ENCODE measurements around the gene GAPVD1.
"Not testable (repeated sequence)": the region's sequence is repeated elsewhere in the genome, so short reads cannot be mapped to it uniquely, and the experiment has no call there.

The GAPVD1 gene

GRCh38 chr9:125312411-125312810 lies 50.8 kb downstream of the GAPVD1 start:
- no peak overlapping the region for H3K4me3 ChIP-seq (ENCODE audit: low read length in 2 of 2)
- H3K4me1 ChIP-seq (ENCODE audit: control insufficient read depth, insufficient read depth, low read length) = no peaks in the 10 kb centered on the region
- peaks cover 21 to 27% of the 10 kb centered on the region in 2 donors for H3K36me3 ChIP-seq (ENCODE audit: control insufficient read depth in 2 of 2, insufficient read depth in 2 of 2, low read length in 2 of 2)
- no peaks in the 10 kb centered on the region for H3K9me3 ChIP-seq (ENCODE audit: control insufficient read depth in 2 of 2, low read length in 2 of 2)
- H3K27ac ChIP-seq (ENCODE audit: low read length) = no peak overlapping the region
- H3K27me3 ChIP-seq (ENCODE audit: control insufficient read depth in 1 of 2, insufficient read depth in 2 of 2, low read length in 2 of 2) = no peaks in the 10 kb centered on the region
- no peak overlapping the region for H3K9ac ChIP-seq (ENCODE audit: low read length in 2 of 2)

DNA sequence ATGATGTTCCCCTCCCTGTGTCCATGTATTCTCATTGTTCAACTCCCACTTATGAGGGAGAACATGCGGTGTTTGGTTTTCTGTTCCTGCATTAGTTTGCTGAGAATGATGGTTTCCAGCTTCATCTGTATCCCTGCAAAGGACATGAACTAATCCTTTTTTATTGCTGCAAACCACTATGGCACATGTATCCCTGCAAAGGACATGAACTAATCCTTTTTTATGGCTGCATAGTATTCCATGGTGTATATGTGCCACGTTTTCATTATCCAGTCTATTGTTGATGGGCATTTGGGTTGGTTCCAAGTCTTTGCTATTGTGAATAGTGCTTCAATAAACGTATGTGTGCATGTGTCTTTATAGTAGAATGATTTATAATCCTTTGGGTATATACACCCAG lies 54.7 kb downstream of the GAPVD1 start:
- H3K36me3 ChIP-seq (ENCODE audit: control insufficient read depth in 2 of 2, insufficient read depth in 2 of 2, low read length in 2 of 2) = peaks cover 17 to 34% of the 10 kb centered on the region in 2 donors
- not testable (repeated sequence) for H3K4me3 ChIP-seq (ENCODE audit: low read length in 2 of 2); H3K4me1 ChIP-seq (ENCODE audit: control insufficient read depth, insufficient read depth, low read length); H3K9me3 ChIP-seq (ENCODE audit: control insufficient read depth in 2 of 2, low read length in 2 of 2); H3K27ac ChIP-seq (ENCODE audit: low read length); H3K27me3 ChIP-seq (ENCODE audit: control insufficient read depth in 1 of 2, insufficient read depth in 2 of 2, low read length in 2 of 2); H3K9ac ChIP-seq (ENCODE audit: low read length in 2 of 2)

- Histone ChIP-seq H3K27ac (ENCODE audit: low read length) (no peak overlapping the region), H3K36me3 (ENCODE audit: control insufficient read depth in 2 of 2, insufficient read depth in 2 of 2, low read length in 2 of 2) (peaks cover 12 to 31% of the 10 kb centered on the region in 2 donors), H3K4me3 (ENCODE audit: low read length in 2 of 2) (no peak overlapping the region), H3K9ac (ENCODE audit: low read length in 2 of 2) (no peak overlapping the region), H3K9me3 (ENCODE audit: control insufficient read depth in 2 of 2, low read length in 2 of 2) (no peaks in the 10 kb centered on the region), H3K27me3 (ENCODE audit: control insufficient read depth in 1 of 2, insufficient read depth in 2 of 2, low read length in 2 of 2) (no peaks in the 10 kb centered on the region), H3K4me1 (ENCODE audit: control insufficient read depth, insufficient read depth, low read length) (no peaks in the 10 kb centered on the region)
Measured at GRCh38 chr9:125317704-125318103, 56.1 kb downstream of the GAPVD1 start.

DNA sequence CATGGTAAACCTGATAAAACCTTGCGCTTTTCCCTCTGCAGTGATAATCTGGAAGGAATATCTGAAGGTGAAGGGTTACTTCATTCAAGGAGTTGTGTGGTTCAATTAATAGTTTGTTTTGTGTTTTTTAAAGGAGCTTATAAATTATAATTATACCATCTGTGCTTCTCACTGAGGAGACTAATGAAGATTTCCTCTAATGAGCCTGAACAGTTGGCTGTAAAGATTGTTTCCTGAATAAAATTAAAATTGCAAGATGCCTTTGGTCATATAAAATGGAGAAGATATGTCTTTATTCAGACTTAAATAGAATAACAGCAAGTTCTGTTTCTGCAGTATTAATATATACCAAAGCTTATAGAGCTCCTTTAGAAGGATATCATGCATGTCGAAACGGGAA lies 59.9 kb downstream of the GAPVD1 start:
- Histone ChIP-seq H3K27me3 (ENCODE audit: control insufficient read depth in 1 of 2, insufficient read depth in 2 of 2, low read length in 2 of 2) (no peaks in the 10 kb centered on the region), H3K9me3 (ENCODE audit: control insufficient read depth in 2 of 2, low read length in 2 of 2) (no peaks in the 10 kb centered on the region), H3K36me3 (ENCODE audit: control insufficient read depth in 2 of 2, insufficient read depth in 2 of 2, low read length in 2 of 2) (peaks cover 7 to 19% of the 10 kb centered on the region in 2 donors), H3K27ac (ENCODE audit: low read length) (no peak overlapping the region), H3K9ac (ENCODE audit: low read length in 2 of 2) (no peak overlapping the region), H3K4me3 (ENCODE audit: low read length in 2 of 2) (no peak overlapping the region), H3K4me1 (ENCODE audit: control insufficient read depth, insufficient read depth, low read length) (no peaks in the 10 kb centered on the region)

- H3K27me3 ChIP-seq (ENCODE audit: control insufficient read depth in 1 of 2, insufficient read depth in 2 of 2, low read length in 2 of 2) = no peaks in the 10 kb centered on the region
- H3K4me3 ChIP-seq (ENCODE audit: low read length in 2 of 2) = no peak overlapping the region
- no peak overlapping the region for H3K27ac ChIP-seq (ENCODE audit: low read length)
- H3K9me3 ChIP-seq (ENCODE audit: control insufficient read depth in 2 of 2, low read length in 2 of 2) = no peaks in the 10 kb centered on the region
- no peaks in the 10 kb centered on the region for H3K4me1 ChIP-seq (ENCODE audit: control insufficient read depth, insufficient read depth, low read length)
- H3K36me3 ChIP-seq (ENCODE audit: control insufficient read depth in 2 of 2, insufficient read depth in 2 of 2, low read length in 2 of 2) = peaks cover 10 to 19% of the 10 kb centered on the region in 2 donors
- no peak overlapping the region for H3K9ac ChIP-seq (ENCODE audit: low read length in 2 of 2)
Measured at GRCh38 chr9:125323615-125324014, 62.0 kb downstream of the GAPVD1 start.

DNA sequence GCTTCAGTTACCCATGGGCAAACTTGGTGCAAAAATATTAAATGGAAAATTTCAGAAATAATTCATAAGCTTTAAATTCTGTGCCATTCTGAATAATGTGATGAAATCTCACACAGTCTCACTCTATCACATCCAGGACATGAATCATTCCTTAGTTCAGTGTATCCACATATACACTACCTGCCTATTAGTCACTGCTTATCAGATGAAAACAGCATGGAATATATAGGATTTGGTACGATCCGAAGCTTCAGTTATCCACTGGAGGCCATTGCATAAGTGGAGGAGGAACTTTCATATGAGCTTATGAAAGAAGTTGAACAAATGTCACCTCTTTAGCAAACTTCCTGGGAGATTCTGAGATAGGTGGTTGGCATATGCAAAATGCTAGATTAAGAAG lies 64.2 kb downstream of the GAPVD1 start:
- H3K27me3 ChIP-seq (ENCODE audit: control insufficient read depth in 1 of 2, insufficient read depth in 2 of 2, low read length in 2 of 2) = no peaks in the 10 kb centered on the region
- H3K27ac ChIP-seq (ENCODE audit: low read length) = no peak overlapping the region
- H3K9ac ChIP-seq (ENCODE audit: low read length in 2 of 2) = no peak overlapping the region
- H3K36me3 ChIP-seq (ENCODE audit: control insufficient read depth in 2 of 2, insufficient read depth in 2 of 2, low read length in 2 of 2) = peaks cover 15 to 21% of the 10 kb centered on the region in 2 donors
- no peaks in the 10 kb centered on the region for H3K4me1 ChIP-seq (ENCODE audit: control insufficient read depth, insufficient read depth, low read length)
- no peaks in the 10 kb centered on the region for H3K9me3 ChIP-seq (ENCODE audit: control insufficient read depth in 2 of 2, low read length in 2 of 2)
- no peak overlapping the region for H3K4me3 ChIP-seq (ENCODE audit: low read length in 2 of 2)

DNA sequence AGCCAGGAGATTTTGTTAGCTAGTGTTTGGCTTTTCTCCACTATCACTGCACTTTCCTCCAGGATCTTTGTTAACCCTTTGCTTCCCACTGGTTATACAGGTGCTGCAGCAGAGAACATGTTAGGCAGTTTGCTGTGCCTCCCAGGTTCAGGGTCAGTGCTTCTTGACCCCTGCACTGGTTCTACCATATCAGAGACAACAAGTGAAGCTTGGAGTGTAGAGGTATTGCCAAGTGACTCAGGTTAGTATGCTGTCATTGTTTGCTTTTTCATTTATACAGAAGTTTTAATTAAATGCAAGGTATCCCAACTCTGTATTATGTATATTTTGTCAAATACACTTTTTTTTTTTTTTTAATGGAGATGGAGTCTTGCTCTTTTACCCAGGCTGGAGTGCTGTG lies 68.4 kb downstream of the GAPVD1 start:
- Histone ChIP-seq H3K27ac (ENCODE audit: low read length) (no peak overlapping the region), H3K9ac (ENCODE audit: low read length in 2 of 2) (no peak overlapping the region), H3K4me1 (ENCODE audit: control insufficient read depth, insufficient read depth, low read length) (no peaks in the 10 kb centered on the region), H3K4me3 (ENCODE audit: low read length in 2 of 2) (no peak overlapping the region), H3K36me3 (ENCODE audit: control insufficient read depth in 2 of 2, insufficient read depth in 2 of 2, low read length in 2 of 2) (peaks cover 27 to 37% of the 10 kb centered on the region in 2 donors), H3K27me3 (ENCODE audit: control insufficient read depth in 1 of 2, insufficient read depth in 2 of 2, low read length in 2 of 2) (no peaks in the 10 kb centered on the region), H3K9me3 (ENCODE audit: control insufficient read depth in 2 of 2, low read length in 2 of 2) (no peaks in the 10 kb centered on the region)

- H3K9ac ChIP-seq (ENCODE audit: low read length in 2 of 2) = no peak overlapping the region
- no peaks in the 10 kb centered on the region for H3K27me3 ChIP-seq (ENCODE audit: control insufficient read depth in 1 of 2, insufficient read depth in 2 of 2, low read length in 2 of 2)
- H3K9me3 ChIP-seq (ENCODE audit: control insufficient read depth in 2 of 2, low read length in 2 of 2) = no peaks in the 10 kb centered on the region
- no peaks in the 10 kb centered on the region for H3K4me1 ChIP-seq (ENCODE audit: control insufficient read depth, insufficient read depth, low read length)
- no peak overlapping the region for H3K27ac ChIP-seq (ENCODE audit: low read length)
- no peak overlapping the region for H3K4me3 ChIP-seq (ENCODE audit: low read length in 2 of 2)
- peaks cover 27 to 37% of the 10 kb centered on the region in 2 donors for H3K36me3 ChIP-seq (ENCODE audit: control insufficient read depth in 2 of 2, insufficient read depth in 2 of 2, low read length in 2 of 2)
Measured at GRCh38 chr9:125330587-125330986, 69.0 kb downstream of the GAPVD1 start.

- Histone ChIP-seq H3K9me3 (ENCODE audit: control insufficient read depth in 2 of 2, low read length in 2 of 2) (no peaks in the 10 kb centered on the region), H3K27ac (ENCODE audit: low read length) (no peak overlapping the region), H3K36me3 (ENCODE audit: control insufficient read depth in 2 of 2, insufficient read depth in 2 of 2, low read length in 2 of 2) (peaks cover 28 to 36% of the 10 kb centered on the region in 2 donors), H3K4me3 (ENCODE audit: low read length in 2 of 2) (no peak overlapping the region), H3K4me1 (ENCODE audit: control insufficient read depth, insufficient read depth, low read length) (no peaks in the 10 kb centered on the region), H3K27me3 (ENCODE audit: control insufficient read depth in 1 of 2, insufficient read depth in 2 of 2, low read length in 2 of 2) (no peaks in the 10 kb centered on the region), H3K9ac (ENCODE audit: low read length in 2 of 2) (no peak overlapping the region)
Measured at GRCh38 chr9:125332527-125332926, 70.9 kb downstream of the GAPVD1 start.

- Histone ChIP-seq H3K4me3 (ENCODE audit: low read length in 2 of 2) (no peak overlapping the region), H3K9ac (ENCODE audit: low read length in 2 of 2) (no peak overlapping the region), H3K9me3 (ENCODE audit: control insufficient read depth in 2 of 2, low read length in 2 of 2) (no peaks in the 10 kb centered on the region), H3K27me3 (ENCODE audit: control insufficient read depth in 1 of 2, insufficient read depth in 2 of 2, low read length in 2 of 2) (no peaks in the 10 kb centered on the region), H3K27ac (ENCODE audit: low read length) (no peak overlapping the region), H3K36me3 (ENCODE audit: control insufficient read depth in 2 of 2, insufficient read depth in 2 of 2, low read length in 2 of 2) (peaks cover 28 to 29% of the 10 kb centered on the region in 2 donors), H3K4me1 (ENCODE audit: control insufficient read depth, insufficient read depth, low read length) (peaks cover 5% of the 10 kb centered on the region)
Measured at GRCh38 chr9:125337236-125337635, 75.6 kb downstream of the GAPVD1 start.

GRCh38 chr9:125338929-125339328 lies 77.3 kb downstream of the GAPVD1 start:
- Histone ChIP-seq H3K27me3 (ENCODE audit: control insufficient read depth in 1 of 2, insufficient read depth in 2 of 2, low read length in 2 of 2) (no peaks in the 10 kb centered on the region), H3K4me3 (ENCODE audit: low read length in 2 of 2) (no peak overlapping the region), H3K4me1 (ENCODE audit: control insufficient read depth, insufficient read depth, low read length) (peaks cover 6% of the 10 kb centered on the region), H3K9ac (ENCODE audit: low read length in 2 of 2) (no peak overlapping the region), H3K27ac (ENCODE audit: low read length) (no peak overlapping the region), H3K9me3 (ENCODE audit: control insufficient read depth in 2 of 2, low read length in 2 of 2) (no peaks in the 10 kb centered on the region), H3K36me3 (ENCODE audit: control insufficient read depth in 2 of 2, insufficient read depth in 2 of 2, low read length in 2 of 2) (peaks cover 20 to 23% of the 10 kb centered on the region in 2 donors)

All from stomach smooth muscle (tissue), 2 donors.